ENCODE results near the gene DAAM2. TPM values are rescaled to one million over a fixed set of nuclear protein-coding genes. Genes with fewer than 3 reads are reported as not detected.

DAAM2 gene
- total and polyA plus RNA-seq, 2 donors from 2014 or later: 6.9 to 19.8 TPM

- DNase-seq (no peak), FAIRE-seq (no peak)
- Histone ChIP-seq H3K4me1 (ENCODE audit: control insufficient read depth in 2 of 3, insufficient read depth in 2 of 3, low read depth in 1 of 3, low read length in 3 of 3) (no peaks in the 10 kb centered on the region), H3K27ac (ENCODE audit: low read depth in 2 of 2, low read length in 2 of 2) (no peak overlapping the region), H3K27me3 (ENCODE audit: control insufficient read depth, insufficient read depth, low read length) (no peaks in the 10 kb centered on the region), H3K4me3 (ENCODE audit: low read length in 3 of 3) (no peak overlapping the region), H3K9ac (ENCODE audit: low read length in 3 of 3) (no peak overlapping the region), H3K9me3 (ENCODE audit: control insufficient read depth in 2 of 3, insufficient read depth in 1 of 3, low read length in 3 of 3) (no peaks in the 10 kb centered on the region), H3K36me3 (ENCODE audit: control insufficient read depth in 2 of 3, insufficient read depth in 3 of 3, low read length in 3 of 3) (no peaks in the 10 kb centered on the region)
- TF ChIP-seq, protein P1, sequence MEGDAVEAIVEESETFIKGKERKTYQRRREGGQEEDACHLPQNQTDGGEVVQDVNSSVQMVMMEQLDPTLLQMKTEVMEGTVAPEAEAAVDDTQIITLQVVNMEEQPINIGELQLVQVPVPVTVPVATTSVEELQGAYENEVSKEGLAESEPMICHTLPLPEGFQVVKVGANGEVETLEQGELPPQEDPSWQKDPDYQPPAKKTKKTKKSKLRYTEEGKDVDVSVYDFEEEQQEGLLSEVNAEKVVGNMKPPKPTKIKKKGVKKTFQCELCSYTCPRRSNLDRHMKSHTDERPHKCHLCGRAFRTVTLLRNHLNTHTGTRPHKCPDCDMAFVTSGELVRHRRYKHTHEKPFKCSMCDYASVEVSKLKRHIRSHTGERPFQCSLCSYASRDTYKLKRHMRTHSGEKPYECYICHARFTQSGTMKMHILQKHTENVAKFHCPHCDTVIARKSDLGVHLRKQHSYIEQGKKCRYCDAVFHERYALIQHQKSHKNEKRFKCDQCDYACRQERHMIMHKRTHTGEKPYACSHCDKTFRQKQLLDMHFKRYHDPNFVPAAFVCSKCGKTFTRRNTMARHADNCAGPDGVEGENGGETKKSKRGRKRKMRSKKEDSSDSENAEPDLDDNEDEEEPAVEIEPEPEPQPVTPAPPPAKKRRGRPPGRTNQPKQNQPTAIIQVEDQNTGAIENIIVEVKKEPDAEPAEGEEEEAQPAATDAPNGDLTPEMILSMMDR (IDR thresholded peaks at IDR 0.05; ENCODE audit: borderline replicate concordance, extremely low read depth, insufficient read depth): no peak
- intact Hi-C loops (cut with DNase I): no loop called here
Observed at GRCh38 chr6:39941138-39941537, 149.0 kb downstream of the DAAM2 start.

DNA sequence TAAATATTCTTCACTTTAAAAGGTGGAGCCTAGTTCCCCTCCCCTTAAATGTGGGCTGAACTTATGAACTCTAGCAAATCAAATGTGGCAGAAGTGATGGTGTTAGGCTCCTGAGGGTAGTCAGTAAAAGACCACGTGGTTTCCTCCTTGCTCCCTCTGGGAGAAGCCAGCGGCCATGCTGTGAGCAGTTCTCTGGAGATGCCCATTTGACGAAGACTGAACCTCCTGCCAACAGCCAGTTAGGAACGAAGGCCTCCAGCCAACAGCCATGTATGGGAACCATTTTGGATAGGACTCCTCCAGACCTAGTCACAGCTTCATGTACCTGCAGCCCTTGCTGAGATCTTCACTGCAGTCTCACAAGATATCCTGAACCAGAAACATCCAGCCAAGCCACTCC is 149.6 kb downstream of the DAAM2 start:
- Histone ChIP-seq H3K4me1 (ENCODE audit: control insufficient read depth in 2 of 3, insufficient read depth in 2 of 3, low read depth in 1 of 3, low read length in 3 of 3) (no peaks in the 10 kb centered on the region), H3K36me3 (ENCODE audit: control insufficient read depth in 2 of 3, insufficient read depth in 3 of 3, low read length in 3 of 3) (no peaks in the 10 kb centered on the region), H3K9me3 (ENCODE audit: control insufficient read depth in 2 of 3, insufficient read depth in 1 of 3, low read length in 3 of 3) (no peaks in the 10 kb centered on the region), H3K27ac (ENCODE audit: low read depth in 2 of 2, low read length in 2 of 2) (no peak overlapping the region), H3K4me3 (ENCODE audit: low read length in 3 of 3) (no peak overlapping the region), H3K27me3 (ENCODE audit: control insufficient read depth, insufficient read depth, low read length) (no peaks in the 10 kb centered on the region), H3K9ac (ENCODE audit: low read length in 3 of 3) (no peak overlapping the region)
- FAIRE-seq (no peak), DNase-seq (no peak)
- TF ChIP-seq, protein P1 (IDR thresholded peaks at IDR 0.05; ENCODE audit: borderline replicate concordance, extremely low read depth, insufficient read depth): no peak
- intact Hi-C loops (cut with DNase I): no loop called here

DNA sequence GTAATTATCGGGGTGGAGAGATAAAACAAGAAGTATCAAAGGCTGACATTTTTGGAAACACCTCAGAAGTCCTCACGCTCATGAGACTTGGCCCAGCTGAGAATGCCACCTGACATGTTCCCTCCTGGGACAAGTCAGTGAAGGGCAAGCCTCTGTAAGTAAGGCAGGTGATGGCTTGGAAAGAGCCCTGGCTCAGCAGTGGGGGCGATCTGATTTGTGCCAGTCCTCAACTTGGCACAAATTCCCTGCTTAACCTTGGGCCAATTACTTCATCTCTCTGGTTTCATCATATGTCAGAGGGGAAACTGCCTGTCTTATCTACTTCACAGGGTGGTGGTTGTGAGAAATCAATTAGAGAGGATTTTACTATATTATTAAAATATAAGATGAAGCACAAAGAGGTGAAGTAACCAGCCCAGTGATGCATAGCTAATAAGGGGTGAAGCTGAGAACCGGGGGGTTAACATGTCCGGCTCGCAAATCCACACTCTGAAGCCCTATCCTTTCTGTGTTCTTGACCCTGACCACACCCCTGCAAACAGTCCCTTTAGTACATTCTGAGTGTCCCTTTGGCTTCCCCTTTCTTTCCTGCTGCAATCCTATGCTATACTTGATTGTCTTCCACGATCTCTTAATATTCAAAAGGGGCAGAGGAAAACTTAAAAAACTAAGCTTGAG is 150.9 kb downstream of the DAAM2 start:
- intact Hi-C loops (cut with DNase I): no loop called here
- Histone ChIP-seq H3K36me3 (ENCODE audit: control insufficient read depth in 2 of 3, insufficient read depth in 3 of 3, low read length in 3 of 3) (no peaks in the 10 kb centered on the region), H3K27ac (ENCODE audit: low read depth in 2 of 2, low read length in 2 of 2) (no peak overlapping the region), H3K9me3 (ENCODE audit: control insufficient read depth in 2 of 3, insufficient read depth in 1 of 3, low read length in 3 of 3) (no peaks in the 10 kb centered on the region), H3K4me3 (ENCODE audit: low read length in 3 of 3) (no peak overlapping the region), H3K4me1 (ENCODE audit: control insufficient read depth in 2 of 3, insufficient read depth in 2 of 3, low read depth in 1 of 3, low read length in 3 of 3) (peaks cover 0 to 2% (median 2%) of the 10 kb centered on the region in 3 donors), H3K9ac (ENCODE audit: low read length in 3 of 3) (no peak overlapping the region), H3K27me3 (ENCODE audit: control insufficient read depth, insufficient read depth, low read length) (no peaks in the 10 kb centered on the region)
- TF ChIP-seq, protein P1 (IDR thresholded peaks at IDR 0.05; ENCODE audit: borderline replicate concordance, extremely low read depth, insufficient read depth): no peak
- DNase-seq (no peak), FAIRE-seq (no peak)

- H3K36me3 ChIP-seq (ENCODE audit: control insufficient read depth in 2 of 3, insufficient read depth in 3 of 3, low read length in 3 of 3): no peaks in the 10 kb centered on the region
- DNase-seq: no peak
- H3K27ac ChIP-seq (ENCODE audit: low read depth in 2 of 2, low read length in 2 of 2): no peak overlapping the region
- TF ChIP-seq, protein P1 (IDR thresholded peaks at IDR 0.05; ENCODE audit: borderline replicate concordance, extremely low read depth, insufficient read depth): no peak
- H3K27me3 ChIP-seq (ENCODE audit: control insufficient read depth, insufficient read depth, low read length): no peaks in the 10 kb centered on the region
- FAIRE-seq: no peak
- no peak overlapping the region for H3K9ac ChIP-seq (ENCODE audit: low read length in 3 of 3)
- no peaks in the 10 kb centered on the region for H3K9me3 ChIP-seq (ENCODE audit: control insufficient read depth in 2 of 3, insufficient read depth in 1 of 3, low read length in 3 of 3)
- no peak overlapping the region for H3K4me3 ChIP-seq (ENCODE audit: low read length in 3 of 3)
- H3K4me1 ChIP-seq (ENCODE audit: control insufficient read depth in 2 of 3, insufficient read depth in 2 of 3, low read depth in 1 of 3, low read length in 3 of 3): peaks cover 0 to 5% (median 5%) of the 10 kb centered on the region in 3 donors
- intact Hi-C loops (cut with DNase I): no loop called here
Observed at GRCh38 chr6:39945626-39946025, 153.4 kb downstream of the DAAM2 start.

Measured in kidney (tissue), 14 donors.